ENCODE data around the gene DHX58. TPM values are rescaled to one million over a fixed set of nuclear protein-coding genes. Genes with fewer than 3 reads are reported as not detected.

Gene DHX58
- total RNA-seq, 1 experiment from 2014 or later: 9.7 TPM

DNA sequence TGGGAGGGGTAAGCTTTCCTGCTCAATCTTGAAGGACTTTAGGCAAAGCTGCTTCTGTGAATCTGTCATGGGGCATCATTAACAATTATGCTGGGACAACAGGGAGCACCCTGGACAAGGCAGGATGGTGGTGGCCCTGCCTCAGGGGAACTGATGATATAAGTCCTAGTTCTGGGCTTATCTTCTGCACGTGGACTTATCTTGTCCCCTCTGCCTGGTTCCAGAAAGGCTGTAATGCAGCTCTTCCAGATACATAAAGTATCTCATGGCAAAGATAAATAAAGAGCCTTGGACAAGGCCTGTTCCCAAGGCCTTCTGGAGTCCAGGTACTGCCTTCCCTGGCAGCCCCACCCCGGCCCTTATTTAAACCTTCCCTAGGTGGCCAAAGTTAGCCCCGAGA is 8.2 kb downstream of the DHX58 start:
- Histone ChIP-seq H3K27me3 (ENCODE audit: control insufficient read depth, insufficient read depth, low read length) (no peaks in the 10 kb centered on the region), H3K4me3 (ENCODE audit: low read depth in 2 of 2, low read length in 2 of 2) (no peak overlapping the region), H3K4me1 (ENCODE audit: control insufficient read depth, insufficient read depth, low read length) (no peaks in the 10 kb centered on the region), H3K36me3 (ENCODE audit: control insufficient read depth, insufficient read depth, low read length) (no peaks in the 10 kb centered on the region), H3K9me3 (ENCODE audit: control insufficient read depth, insufficient read depth, low read depth, low read length) (no peaks in the 10 kb centered on the region), H3K27ac (ENCODE audit: low read length) (no peak overlapping the region)
- intact Hi-C loops (cut with micrococcal nuclease; ENCODE audit: unreplicated experiment) (loop anchor here (5.0 kb wide), 1 partner anchor 77 kb away; no protein-coding TSS in a partner anchor), in situ Hi-C loops (cut with HindIII; ENCODE audit: low pct_unique_long_range_greater_than_20kb, low sequenced_read_pairs) (no loop called here)
- DNase-seq (ENCODE audit: low read depth, low spot score) (no peak), ATAC-seq (no peak)
- no TSS peak for BruUV-seq (replicated peaks)
- TF ChIP-seq SIN3A (IDR thresholded peaks at IDR 0.05; ENCODE audit: borderline replicate concordance, insufficient read depth, low read depth, low read length): no peak
- TF ChIP-seq, protein P1, sequence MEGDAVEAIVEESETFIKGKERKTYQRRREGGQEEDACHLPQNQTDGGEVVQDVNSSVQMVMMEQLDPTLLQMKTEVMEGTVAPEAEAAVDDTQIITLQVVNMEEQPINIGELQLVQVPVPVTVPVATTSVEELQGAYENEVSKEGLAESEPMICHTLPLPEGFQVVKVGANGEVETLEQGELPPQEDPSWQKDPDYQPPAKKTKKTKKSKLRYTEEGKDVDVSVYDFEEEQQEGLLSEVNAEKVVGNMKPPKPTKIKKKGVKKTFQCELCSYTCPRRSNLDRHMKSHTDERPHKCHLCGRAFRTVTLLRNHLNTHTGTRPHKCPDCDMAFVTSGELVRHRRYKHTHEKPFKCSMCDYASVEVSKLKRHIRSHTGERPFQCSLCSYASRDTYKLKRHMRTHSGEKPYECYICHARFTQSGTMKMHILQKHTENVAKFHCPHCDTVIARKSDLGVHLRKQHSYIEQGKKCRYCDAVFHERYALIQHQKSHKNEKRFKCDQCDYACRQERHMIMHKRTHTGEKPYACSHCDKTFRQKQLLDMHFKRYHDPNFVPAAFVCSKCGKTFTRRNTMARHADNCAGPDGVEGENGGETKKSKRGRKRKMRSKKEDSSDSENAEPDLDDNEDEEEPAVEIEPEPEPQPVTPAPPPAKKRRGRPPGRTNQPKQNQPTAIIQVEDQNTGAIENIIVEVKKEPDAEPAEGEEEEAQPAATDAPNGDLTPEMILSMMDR (IDR thresholded peaks at IDR 0.05): no peak
- TF ChIP-seq, protein P2, sequence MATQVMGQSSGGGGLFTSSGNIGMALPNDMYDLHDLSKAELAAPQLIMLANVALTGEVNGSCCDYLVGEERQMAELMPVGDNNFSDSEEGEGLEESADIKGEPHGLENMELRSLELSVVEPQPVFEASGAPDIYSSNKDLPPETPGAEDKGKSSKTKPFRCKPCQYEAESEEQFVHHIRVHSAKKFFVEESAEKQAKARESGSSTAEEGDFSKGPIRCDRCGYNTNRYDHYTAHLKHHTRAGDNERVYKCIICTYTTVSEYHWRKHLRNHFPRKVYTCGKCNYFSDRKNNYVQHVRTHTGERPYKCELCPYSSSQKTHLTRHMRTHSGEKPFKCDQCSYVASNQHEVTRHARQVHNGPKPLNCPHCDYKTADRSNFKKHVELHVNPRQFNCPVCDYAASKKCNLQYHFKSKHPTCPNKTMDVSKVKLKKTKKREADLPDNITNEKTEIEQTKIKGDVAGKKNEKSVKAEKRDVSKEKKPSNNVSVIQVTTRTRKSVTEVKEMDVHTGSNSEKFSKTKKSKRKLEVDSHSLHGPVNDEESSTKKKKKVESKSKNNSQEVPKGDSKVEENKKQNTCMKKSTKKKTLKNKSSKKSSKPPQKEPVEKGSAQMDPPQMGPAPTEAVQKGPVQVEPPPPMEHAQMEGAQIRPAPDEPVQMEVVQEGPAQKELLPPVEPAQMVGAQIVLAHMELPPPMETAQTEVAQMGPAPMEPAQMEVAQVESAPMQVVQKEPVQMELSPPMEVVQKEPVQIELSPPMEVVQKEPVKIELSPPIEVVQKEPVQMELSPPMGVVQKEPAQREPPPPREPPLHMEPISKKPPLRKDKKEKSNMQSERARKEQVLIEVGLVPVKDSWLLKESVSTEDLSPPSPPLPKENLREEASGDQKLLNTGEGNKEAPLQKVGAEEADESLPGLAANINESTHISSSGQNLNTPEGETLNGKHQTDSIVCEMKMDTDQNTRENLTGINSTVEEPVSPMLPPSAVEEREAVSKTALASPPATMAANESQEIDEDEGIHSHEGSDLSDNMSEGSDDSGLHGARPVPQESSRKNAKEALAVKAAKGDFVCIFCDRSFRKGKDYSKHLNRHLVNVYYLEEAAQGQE (IDR thresholded peaks at IDR 0.05; ENCODE audit: insufficient read depth in 1 of 2, low read depth in 2 of 2, low read length in 1 of 2): no peak
- TF ChIP-seq POLR2AphosphoS5 (IDR thresholded peaks at IDR 0.05; ENCODE audit: low read depth, low read length): no peak
- TF ChIP-seq TCF7L2 (IDR thresholded peaks at IDR 0.05; ENCODE audit: low read depth, low read length): no peak
- ChIA-PET POLR2A (no interaction called here), CTCF (interaction anchor here (0.5 kb wide), 1 partner anchor 210 kb away, joined by 4 read pairs; no protein-coding TSS in a partner anchor)

DNA sequence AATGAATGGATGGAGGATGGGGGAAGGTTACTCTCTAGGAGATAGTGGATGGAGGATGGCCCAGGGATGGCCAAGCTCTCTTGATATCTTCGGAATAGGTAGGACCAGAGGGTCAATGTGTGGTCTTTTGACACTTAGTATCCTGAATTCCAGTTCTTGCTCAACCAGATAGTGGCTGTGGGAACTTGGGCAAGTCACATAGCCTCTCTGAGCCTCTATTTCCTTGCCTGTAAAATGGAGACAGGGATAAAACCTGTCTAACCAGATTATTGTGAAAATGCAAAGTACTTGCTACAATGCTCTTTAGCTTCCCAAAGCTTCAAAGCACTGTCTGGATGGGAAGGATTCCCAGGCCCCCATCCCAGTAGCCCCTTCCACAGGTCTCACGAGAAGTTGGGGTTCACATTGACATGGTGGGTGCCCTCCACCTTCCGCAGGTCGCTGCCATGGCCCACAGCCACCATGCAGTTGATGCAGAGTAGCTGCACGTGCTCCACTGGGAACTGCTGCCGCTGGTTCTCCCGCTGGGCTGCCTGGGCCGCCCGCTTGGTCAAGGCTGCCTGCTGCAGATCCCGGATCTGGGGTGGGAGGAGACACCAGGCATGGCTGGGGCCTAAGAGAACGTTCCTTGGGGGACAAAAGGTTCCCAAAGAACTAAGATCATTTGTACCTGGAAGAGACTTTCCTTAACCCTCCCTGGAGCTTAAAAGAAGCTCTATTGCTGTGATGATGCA is 9.1 kb downstream of the DHX58 start:
- DNase-seq (ENCODE audit: low read depth, low spot score): no peak
- no peaks in the 10 kb centered on the region for H3K9me3 ChIP-seq (ENCODE audit: control insufficient read depth, insufficient read depth, low read depth, low read length)
- H3K4me1 ChIP-seq (ENCODE audit: control insufficient read depth, insufficient read depth, low read length): no peaks in the 10 kb centered on the region
- no peaks in the 10 kb centered on the region for H3K27me3 ChIP-seq (ENCODE audit: control insufficient read depth, insufficient read depth, low read length)
- no peak overlapping the region for H3K4me3 ChIP-seq (ENCODE audit: low read depth in 2 of 2, low read length in 2 of 2)
- ChIA-PET CTCF (interaction anchor here (0.5 to 0.6 kb wide), 2 partner anchors 211 to 1366 kb away, joined by 4 read pairs; no protein-coding TSS in a partner anchor), POLR2A (no interaction called here)
- intact Hi-C loops (cut with micrococcal nuclease; ENCODE audit: unreplicated experiment) (loop anchor here (5.0 kb wide), 1 partner anchor 76 kb away; no protein-coding TSS in a partner anchor), in situ Hi-C loops (cut with HindIII; ENCODE audit: low pct_unique_long_range_greater_than_20kb, low sequenced_read_pairs) (no loop called here)
- BruUV-seq (replicated peaks): no TSS peak
- no peak overlapping the region for H3K27ac ChIP-seq (ENCODE audit: low read length)
- no peaks in the 10 kb centered on the region for H3K36me3 ChIP-seq (ENCODE audit: control insufficient read depth, insufficient read depth, low read length)
- ATAC-seq: no peak
- TF ChIP-seq SIN3A (IDR thresholded peaks at IDR 0.05; ENCODE audit: borderline replicate concordance, insufficient read depth, low read depth, low read length): no peak
- TF ChIP-seq, protein P2 (IDR thresholded peaks at IDR 0.05; ENCODE audit: insufficient read depth in 1 of 2, low read depth in 2 of 2, low read length in 1 of 2): no peak
- TF ChIP-seq TCF7L2 (IDR thresholded peaks at IDR 0.05; ENCODE audit: low read depth, low read length): no peak
- no peak for TF ChIP-seq POLR2AphosphoS5 (IDR thresholded peaks at IDR 0.05; ENCODE audit: low read depth, low read length)
